GM10847 (cell line): ENCODE measurements around the gene SEMG1.

Source experiments
- POLR2A ChIP-seq: IDR thresholded peaks from 2 replicates; pipeline ENCODE4 v1.6.1; 2011; ENCODE audit not compliant: insufficient read length; ENCODE audit errors: extremely low read depth

SEMG1 gene

DNA sequence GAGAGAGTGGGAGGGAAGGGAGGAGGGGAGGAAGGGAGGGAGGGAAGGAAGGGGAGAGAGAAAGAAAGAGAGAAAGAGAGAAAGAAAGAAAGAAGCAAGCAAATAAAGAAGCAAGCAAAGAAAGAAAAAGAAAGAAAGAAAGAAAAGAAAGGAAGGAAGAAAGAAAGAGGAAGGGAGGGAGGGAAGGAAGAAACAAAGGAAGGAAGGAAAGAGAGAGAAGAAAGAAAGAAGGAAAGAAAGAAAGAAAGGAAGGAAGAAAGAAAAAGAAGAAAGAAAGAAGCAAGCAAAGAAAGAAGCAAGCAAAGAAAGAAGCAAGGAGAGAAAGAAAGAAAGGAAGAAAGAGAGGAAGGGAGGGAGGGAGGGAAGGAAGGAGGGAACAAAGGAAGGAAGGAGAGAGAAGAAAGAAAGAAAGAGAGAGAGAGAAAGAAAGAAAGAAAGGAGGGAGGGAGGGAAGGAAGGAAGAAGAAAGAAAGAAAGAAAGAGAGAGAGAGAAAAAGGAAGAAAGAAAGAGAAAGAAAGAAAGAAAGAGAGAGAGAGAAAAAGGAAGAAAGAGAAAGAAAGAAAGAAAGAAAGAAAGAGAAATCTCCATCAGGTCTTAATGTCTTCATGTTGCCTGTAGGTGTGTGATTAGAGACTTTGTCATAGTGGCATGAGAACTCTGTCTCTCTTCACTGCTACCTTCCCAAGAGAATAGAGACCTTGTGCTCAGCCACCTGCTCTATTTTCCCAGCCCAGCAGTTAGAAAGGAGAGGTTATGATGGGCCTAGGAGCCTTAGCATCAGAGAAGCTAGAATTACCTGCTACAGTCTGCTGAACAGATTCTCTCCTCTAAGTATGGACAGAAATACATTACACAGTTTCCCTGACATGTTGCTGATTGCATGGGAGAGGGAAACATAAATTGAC, 5.0 kb downstream of the SEMG1 start:
- TF ChIP-seq POLR2A: no peak

DNA sequence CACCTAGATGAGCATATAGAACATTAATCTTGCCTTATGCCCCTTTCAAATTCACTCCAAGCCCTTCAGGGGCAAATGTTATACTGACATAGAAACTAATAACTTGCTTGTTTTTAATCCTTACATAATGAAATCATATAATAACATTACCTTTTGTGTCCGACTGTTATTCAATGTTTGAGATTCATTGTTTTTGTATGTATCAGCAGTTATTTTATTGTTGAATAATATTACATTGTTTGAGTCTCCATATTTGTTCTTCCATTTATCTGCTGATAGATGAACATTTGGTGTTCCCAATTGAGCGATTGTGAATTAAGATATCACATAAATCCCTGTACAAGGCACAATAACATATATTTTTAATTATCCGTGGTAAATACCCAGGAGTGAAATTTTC, 6.0 kb downstream of the SEMG1 start:
- no peak for TF ChIP-seq POLR2A

- no peak for TF ChIP-seq POLR2A
Measured at GRCh38 chr20:45218124-45218523, 11.3 kb downstream of the SEMG1 start.

GRCh38 chr20:45218636-45219035, 11.8 kb downstream of the SEMG1 start:
- no peak for TF ChIP-seq POLR2A

DNA sequence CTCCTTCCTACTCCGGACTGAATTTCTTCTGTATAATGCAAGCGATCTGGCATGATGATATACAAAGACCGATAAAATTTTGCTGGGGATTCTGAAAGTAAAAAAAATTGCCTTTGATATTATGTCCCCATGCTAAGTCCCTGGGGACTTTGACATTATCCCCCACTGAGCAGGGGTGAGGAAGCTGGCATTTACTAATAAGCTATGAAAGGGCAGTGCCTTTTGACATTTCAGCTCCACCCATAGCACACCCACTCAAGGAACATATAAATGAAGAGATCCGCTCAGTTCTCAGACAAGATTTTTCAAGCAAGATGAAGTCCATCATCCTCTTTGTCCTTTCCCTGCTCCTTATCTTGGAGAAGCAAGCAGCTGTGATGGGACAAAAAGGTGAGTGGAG, 14.2 kb downstream of the SEMG1 start, which contains the start of gene SEMG2:
Gene SEMG2 (plus strand): TSS at position 298 of the 400 bp plus-strand sequence. CDS start 17 bp downstream, at position 315.
- no peak for TF ChIP-seq POLR2A

DNA sequence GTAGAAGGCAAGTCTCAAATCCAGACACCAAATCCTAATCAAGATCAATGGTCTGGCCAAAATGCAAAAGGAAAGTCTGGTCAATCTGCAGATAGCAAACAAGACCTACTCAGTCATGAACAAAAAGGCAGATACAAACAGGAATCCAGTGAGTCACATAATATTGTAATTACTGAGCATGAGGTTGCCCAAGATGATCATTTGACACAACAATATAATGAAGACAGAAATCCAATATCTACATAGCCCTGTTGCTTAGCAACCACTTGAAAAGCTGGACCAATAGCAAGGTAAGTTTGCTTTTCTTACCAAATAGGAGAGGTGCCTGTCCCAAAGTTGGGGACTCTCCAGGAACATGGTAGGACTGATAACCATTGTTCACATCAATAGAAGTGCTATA, 16.3 kb downstream of the SEMG1 start:
- TF ChIP-seq POLR2A: no peak

GRCh38 chr20:45226287-45226686, 19.5 kb downstream of the SEMG1 start:
- TF ChIP-seq POLR2A: no peak

DNA sequence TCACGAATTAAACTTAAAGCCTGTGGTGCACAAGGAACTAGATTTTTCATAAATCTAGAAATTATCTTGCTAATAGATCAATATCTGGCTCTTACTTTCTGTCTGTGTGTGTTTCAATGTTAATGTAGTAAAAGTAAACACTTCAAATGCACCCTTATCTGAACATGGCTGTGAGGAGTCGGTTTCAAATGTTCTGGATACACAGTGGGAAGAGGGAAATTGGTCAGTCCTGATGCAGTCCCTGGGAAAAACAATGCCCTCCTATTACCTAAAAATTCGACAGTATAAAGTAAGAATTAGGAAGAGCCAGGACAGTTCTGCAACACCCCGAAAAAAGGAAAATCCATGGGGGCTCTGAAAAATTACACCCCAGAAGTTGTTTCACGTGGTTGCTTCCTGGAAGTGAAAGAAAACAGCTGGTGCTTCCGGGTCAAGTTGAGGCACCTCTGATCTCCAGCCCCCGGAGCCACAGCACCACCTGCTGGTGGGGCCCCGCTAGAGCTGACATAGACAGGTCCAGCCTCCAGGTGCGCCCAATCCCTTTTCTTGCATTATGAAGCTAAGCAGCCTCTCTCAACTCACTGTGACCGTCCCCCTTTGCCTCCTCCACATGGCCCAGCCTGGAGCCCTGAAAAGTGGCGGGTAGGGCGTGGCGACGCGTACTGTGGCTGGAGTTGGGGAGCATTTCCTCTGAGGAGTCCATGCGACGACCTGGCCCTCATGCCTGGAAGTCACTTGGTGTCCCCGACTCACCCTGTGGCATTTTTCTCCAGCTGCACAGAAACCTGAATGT, 22.6 kb downstream of the SEMG1 start:
- no peak for TF ChIP-seq POLR2A

- TF ChIP-seq POLR2A: no peak
Measured at GRCh38 chr20:45230631-45231030, 23.8 kb downstream of the SEMG1 start.

GRCh38 chr20:45235995-45236394, 29.2 kb downstream of the SEMG1 start:
- no peak for TF ChIP-seq POLR2A

- TF ChIP-seq POLR2A: no peak
Measured at GRCh38 chr20:45238139-45238538, 31.3 kb downstream of the SEMG1 start.

GRCh38 chr20:45246109-45246508, 39.3 kb downstream of the SEMG1 start:
- TF ChIP-seq POLR2A: no peak

GRCh38 chr20:45247865-45248264, 41.0 kb downstream of the SEMG1 start:
- TF ChIP-seq POLR2A: no peak

DNA sequence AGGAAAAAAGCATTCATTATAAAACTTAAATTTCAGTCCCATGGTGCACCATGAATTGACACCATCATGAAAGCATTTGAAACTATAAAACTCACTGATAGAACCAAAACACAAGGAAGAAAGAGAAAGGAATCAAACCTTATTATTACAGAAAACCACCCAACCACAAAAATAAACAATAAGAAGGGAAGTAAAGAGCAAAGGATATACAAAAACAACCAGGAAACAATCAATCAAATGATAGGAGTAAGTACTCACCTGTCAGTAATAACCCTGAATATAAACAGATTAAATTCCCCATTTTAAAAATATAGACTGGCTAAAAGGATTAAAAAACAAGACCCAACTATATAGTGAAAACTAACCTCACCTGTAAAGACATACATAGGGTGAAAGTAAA, 41.8 kb downstream of the SEMG1 start:
- TF ChIP-seq POLR2A: no peak

DNA sequence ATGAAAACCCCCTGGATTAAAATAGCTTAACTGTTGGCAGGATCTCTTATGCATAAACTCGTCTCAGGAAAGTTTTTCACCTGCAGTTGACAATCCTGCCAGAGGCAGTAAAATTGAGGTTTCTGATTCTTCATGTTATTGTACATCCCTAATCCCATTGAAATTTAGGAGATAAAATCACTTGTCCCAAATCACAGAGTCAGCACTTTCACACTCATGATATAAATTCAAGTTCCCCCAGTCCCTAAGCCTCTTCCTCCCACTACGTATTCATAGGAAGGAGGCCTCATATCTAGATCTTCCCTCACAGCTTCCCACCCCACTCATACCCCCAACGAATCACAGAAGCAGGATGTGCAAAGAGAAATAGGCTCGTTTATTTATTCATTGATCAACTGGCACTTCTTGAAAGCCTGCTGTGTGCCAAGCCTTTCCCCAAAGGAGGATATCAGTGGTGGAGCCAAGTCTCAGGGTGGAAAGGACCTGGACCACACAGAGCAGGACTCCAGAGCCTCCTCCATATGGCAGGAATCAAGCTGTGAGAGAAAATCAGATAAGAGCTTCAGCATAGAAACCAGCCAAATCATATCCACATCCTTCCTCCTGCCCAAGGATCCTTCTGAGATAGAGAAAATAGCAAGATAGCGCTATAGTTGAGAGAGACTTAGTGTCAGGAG, 45.2 kb downstream of the SEMG1 start:
- TF ChIP-seq POLR2A: no peak
